ENCODE measurements around the gene AGAP1.

The AGAP1 gene

GRCh38 chr2:236176417-236176816 is 682.6 kb downstream of the AGAP1 start:
- H3K4me3 ChIP-seq (ENCODE audit: low read depth, low read length): no peak overlapping the region
- peak; percentile 36 for TF ChIP-seq CTCF (IDR thresholded peaks at IDR 0.05; ENCODE audit: control insufficient read depth, extremely low read depth, insufficient read depth)
- DNase-seq (ENCODE audit: low read depth): no peak

- H3K4me3 ChIP-seq (ENCODE audit: low read depth, low read length): no peak overlapping the region
- DNase-seq (ENCODE audit: low read depth): no peak
- TF ChIP-seq CTCF (IDR thresholded peaks at IDR 0.05; ENCODE audit: control insufficient read depth, extremely low read depth, insufficient read depth): no peak
These were observed 683.1 kb downstream of the AGAP1 start for GRCh38 chr2:236176951-236177350.

- TF ChIP-seq CTCF (IDR thresholded peaks at IDR 0.05; ENCODE audit: control insufficient read depth, extremely low read depth, insufficient read depth): no peak
- no peak overlapping the region; the same call in 1 of the 2 replicates for H3K4me3 ChIP-seq (ENCODE audit: low read depth, low read length)
These were observed 683.7 kb downstream of the AGAP1 start for GRCh38 chr2:236177604-236177966.

GRCh38 chr2:236177967-236178889 is 684.4 kb downstream of the AGAP1 start:
- peak; percentile 84 for TF ChIP-seq CTCF (IDR thresholded peaks at IDR 0.05; ENCODE audit: control insufficient read depth, extremely low read depth, insufficient read depth)
- H3K4me3 ChIP-seq (ENCODE audit: low read depth, low read length): peak overlapping the region; percentile 52
- DNase-seq (ENCODE audit: low read depth): no peak

More at GRCh38 chr2:236177604-236177966, 683.7 kb downstream of the AGAP1 start:
- no peak for DNase-seq (ENCODE audit: low read depth)

- no peak for DNase-seq (ENCODE audit: low read depth)
- no peak for TF ChIP-seq CTCF (IDR thresholded peaks at IDR 0.05; ENCODE audit: control insufficient read depth, extremely low read depth, insufficient read depth)
- no peak overlapping the region; the same call in 1 of the 2 replicates for H3K4me3 ChIP-seq (ENCODE audit: low read depth, low read length)
These were observed 685.0 kb downstream of the AGAP1 start for GRCh38 chr2:236178890-236179235.

GRCh38 chr2:236179236-236180075 is 685.6 kb downstream of the AGAP1 start:
- no peak for DNase-seq (ENCODE audit: low read depth)

More at GRCh38 chr2:236179236-236180075, 685.6 kb downstream of the AGAP1 start:
- no peak overlapping the region for H3K4me3 ChIP-seq (ENCODE audit: low read depth, low read length)
- TF ChIP-seq CTCF (IDR thresholded peaks at IDR 0.05; ENCODE audit: control insufficient read depth, extremely low read depth, insufficient read depth): no peak
